H1 (cell line): ENCODE data around the gene SCYL1. TPM values are rescaled to one million over a fixed set of nuclear protein-coding genes. Genes with fewer than 3 reads are reported as not detected.
A peak's percentile ranks its signal among the peaks of the same experiment; 100 is the strongest.

ENCODE experiments used
- CTCF ChIA-PET: fragments of 300-600 bp; sonication (Branson Sonifier 250); formaldehyde crosslinking; loops from one replicate; lab custom pipeline; 2021; ENCODE audit not compliant: partially characterized antibody; lab: Charles Lee
- POLR2A ChIA-PET: fragments of 300-600 bp; sonication (Branson Sonifier 250); formaldehyde crosslinking; loops from one replicate; lab custom pipeline; 2021; ENCODE audit warnings: inconsistent platforms; ENCODE audit not compliant: partially characterized antibody; lab: Charles Lee
- DNase-seq, 2 experiments: peaks; one replicate each; pipeline versions ENCODE4 v3.0.0 to v3.0.0-alpha.2; 2010 to 2022; ENCODE audit warnings: low spot score in 2 of 2, low read depth in 1 of 2, mixed read lengths in 1 of 2
- FAIRE-seq: peaks from 2 replicates; lab custom pipeline; 2011; peaks lifted over from hg19 to GRCh38; lab: Jason Lieb, UNC
- H2AFZ ChIP-seq: 2 replicates; pipeline ENCODE4 v1.8.1; 2012; ENCODE audit warnings: low read length, inconsistent platforms
- H2AK5ac ChIP-seq: 2 replicates; pipeline ENCODE4 v1.6.1; 2013; ENCODE audit warnings: low read depth, low read length
- H2BK120ac ChIP-seq: replicated peaks from 2 replicates; pipeline ENCODE3; 2013; ENCODE audit warnings: low read depth, low read length, inconsistent platforms
- H2BK12ac ChIP-seq: 2 replicates; pipeline ENCODE4 v1.6.1; 2013; ENCODE audit warnings: low read depth, low read length
- H2BK15ac ChIP-seq: 2 replicates; pipeline ENCODE4 v1.6.1; 2013; ENCODE audit warnings: low read length
- H2BK20ac ChIP-seq: 2 replicates; pipeline ENCODE4 v1.6.1; 2013; ENCODE audit warnings: low read length
- H2BK5ac ChIP-seq: 2 replicates; pipeline ENCODE4 v1.6.1; 2013; ENCODE audit warnings: low read depth, low read length
- H3K14ac ChIP-seq: 2 replicates; pipeline ENCODE4 v1.6.1; 2013; ENCODE audit warnings: inconsistent platforms; ENCODE audit not compliant: insufficient read length
- H3K18ac ChIP-seq: 2 replicates; pipeline ENCODE4 v1.6.1; 2013; ENCODE audit warnings: low read length; ENCODE audit errors: extremely low read depth
- H3K23ac ChIP-seq: 2 replicates; pipeline ENCODE4 v1.6.1; 2013; ENCODE audit warnings: inconsistent platforms; ENCODE audit not compliant: insufficient read length
- H3K23me2 ChIP-seq: 2 replicates; pipeline ENCODE4 v1.6.1; 2013; ENCODE audit warnings: low read depth, low read length
- H3K27ac ChIP-seq: 2 replicates; pipeline ENCODE4 v1.6.1; 2011; ENCODE audit warnings: low read depth, low read length, inconsistent platforms
- H3K27me3 ChIP-seq, 4 experiments: replicated peaks in 1 of 4; 1 replicate in 1 of 4; 2 replicates in 3 of 4; pipeline versions ENCODE4 v1.6.1 to v1.8.1; 2011 to 2013; ENCODE audit warnings: low read length in 3 of 4, mild to moderate bottlenecking in 3 of 4, inconsistent platforms in 2 of 4, mixed read lengths in 2 of 4, moderate library complexity in 1 of 4; ENCODE audit not compliant: control insufficient read depth in 3 of 4, insufficient read depth in 3 of 4; ENCODE audit errors: extremely low read depth in 1 of 4
- H3K36me3 ChIP-seq, 4 experiments: 2 replicates each; pipeline versions ENCODE4 v1.6.1 to v1.8.1; 2011 to 2013; ENCODE audit warnings: mild to moderate bottlenecking in 4 of 4, low read length in 3 of 4, moderate library complexity in 2 of 4, control low read depth in 1 of 4, inconsistent platforms in 1 of 4; ENCODE audit not compliant: insufficient read depth in 4 of 4, control insufficient read depth in 2 of 4
- H3K4ac ChIP-seq: replicated peaks from 2 replicates; pipeline ENCODE3; 2013; ENCODE audit warnings: low read length, low read depth, mixed read lengths, inconsistent platforms; ENCODE audit not compliant: insufficient read length
- H3K4me1 ChIP-seq, 4 experiments: replicated peaks in 1 of 4; 1 replicate in 1 of 4; 2 replicates in 3 of 4; pipeline versions ENCODE4 v1.6.1 to v1.8.1; 2011 to 2013; ENCODE audit warnings: low read length in 3 of 4, inconsistent platforms in 2 of 4, mixed read lengths in 1 of 4; ENCODE audit not compliant: insufficient read depth in 4 of 4, control insufficient read depth in 3 of 4
- H3K4me2 ChIP-seq, 2 experiments: 2 replicates each; pipeline versions ENCODE4 v1.6.1 to v1.8.1; 2011 to 2013; ENCODE audit warnings: low read depth in 2 of 2, low read length in 2 of 2, control low read depth in 1 of 2, inconsistent platforms in 1 of 2, mild to moderate bottlenecking in 1 of 2; ENCODE audit not compliant: insufficient read depth in 1 of 2
- H3K4me3 ChIP-seq, 4 experiments: fragments of 200-600, 300-600 bp in 1 of 4; sonication (generic), shearing (Covaris generic), sonication (Bioruptor Twin) in 1 of 4; 2 replicates each; pipeline versions ENCODE4 v1.5.1 to v1.8.1; 2011 to 2016; ENCODE audit warnings: low read length in 4 of 4, low read depth in 3 of 4, control low read depth in 2 of 4, inconsistent platforms in 2 of 4, mild to moderate bottlenecking in 2 of 4, mixed read lengths in 1 of 4, moderate library complexity in 1 of 4; ENCODE audit not compliant: insufficient read depth in 2 of 4; ENCODE audit errors: extremely low read depth in 1 of 4
- H3K56ac ChIP-seq: replicated peaks from 2 replicates; pipeline ENCODE3; 2013; ENCODE audit warnings: low read depth, mild to moderate bottlenecking, mixed read lengths, low read length, inconsistent platforms; ENCODE audit not compliant: insufficient read length
- H3K79me1 ChIP-seq: 2 replicates; pipeline ENCODE4 v1.6.1; 2013; ENCODE audit warnings: low read depth, low read length, control low read depth
- H3K79me2 ChIP-seq, 2 experiments: 2 replicates each; pipeline versions ENCODE4 v1.6.1 to v1.8.1; 2012 to 2013; ENCODE audit warnings: low read length in 2 of 2, mild to moderate bottlenecking in 2 of 2, inconsistent platforms in 1 of 2; ENCODE audit not compliant: insufficient read depth in 2 of 2, control insufficient read depth in 1 of 2
- H3K9ac ChIP-seq, 4 experiments: replicated peaks in 1 of 4; 1 replicate in 1 of 4; 2 replicates in 3 of 4; pipeline versions ENCODE4 v1.6.1 to v1.8.1; 2011 to 2013; ENCODE audit warnings: low read depth in 3 of 4, low read length in 3 of 4, control low read depth in 2 of 4, mild to moderate bottlenecking in 2 of 4, moderate library complexity in 2 of 4, inconsistent platforms in 1 of 4; ENCODE audit errors: extremely low read depth in 1 of 4
- H3K9me3 ChIP-seq, 2 experiments: 2 replicates each; pipeline versions ENCODE4 v1.6.1 to v1.8.1; 2012 to 2013; ENCODE audit warnings: mild to moderate bottlenecking in 2 of 2, moderate library complexity in 2 of 2, control low read depth in 1 of 2, inconsistent platforms in 1 of 2, low read depth in 1 of 2, low read length in 1 of 2, mixed read lengths in 1 of 2; ENCODE audit not compliant: insufficient read depth in 2 of 2
- H4K20me1 ChIP-seq, 2 experiments: replicated peaks in 1 of 2; 2 replicates each; pipeline versions ENCODE3 to v1.8.1; 2011 to 2013; ENCODE audit warnings: inconsistent platforms in 2 of 2, low read length in 2 of 2, mild to moderate bottlenecking in 1 of 2; ENCODE audit not compliant: insufficient read depth in 2 of 2, control insufficient read depth in 1 of 2
- H4K5ac ChIP-seq: 2 replicates; pipeline ENCODE4 v1.6.1; 2013; ENCODE audit warnings: low read length, low read depth, mixed read lengths, inconsistent platforms; ENCODE audit not compliant: insufficient read length
- H4K8ac ChIP-seq: 2 replicates; pipeline ENCODE4 v1.8.0; 2013; ENCODE audit warnings: mild to moderate bottlenecking, moderate library complexity, low read length, inconsistent platforms; ENCODE audit not compliant: insufficient read depth; ENCODE audit errors: extremely low read depth
- H4K91ac ChIP-seq: replicated peaks from 2 replicates; pipeline ENCODE3; 2013; ENCODE audit warnings: low read length, mixed read lengths, inconsistent platforms; ENCODE audit not compliant: insufficient read length
- BRCA1 ChIP-seq: IDR thresholded peaks from 2 replicates; pipeline ENCODE4 v1.6.1; 2012; ENCODE audit warnings: low read depth, low read length, improper control_type of control experiment
- CTBP2 ChIP-seq: IDR thresholded peaks from 2 replicates; pipeline ENCODE4 v1.7.0; 2011; ENCODE audit warnings: borderline replicate concordance, mild to moderate bottlenecking, moderate library complexity, mixed read lengths, low read length; ENCODE audit not compliant: insufficient read depth, insufficient read length
- HDAC2 ChIP-seq, 2 experiments: fragments of 300-600 bp in 1 of 2; sonication (generic) in 1 of 2; IDR thresholded peaks; 2 replicates each; pipeline ENCODE4 v1.6.1; 2011 to 2012; ENCODE audit warnings: low read depth in 2 of 2, low read length in 2 of 2, mild to moderate bottlenecking in 2 of 2, moderate library complexity in 2 of 2, borderline replicate concordance in 1 of 2, inconsistent platforms in 1 of 2
- RAD21 ChIP-seq, 2 experiments: IDR thresholded peaks in 1 of 2; conservative IDR thresholded peaks in 1 of 2; 2 replicates each; pipeline ENCODE4 v1.6.1; 2011; ENCODE audit warnings: low read depth in 2 of 2, low read length in 2 of 2, improper control_type of control experiment in 1 of 2, inconsistent platforms in 1 of 2, mild to moderate bottlenecking in 1 of 2, moderate library complexity in 1 of 2
- SIN3A ChIP-seq, 2 experiments: IDR thresholded peaks in 1 of 2; conservative IDR thresholded peaks in 1 of 2; 2 replicates each; pipeline ENCODE4 v1.6.1; 2011 to 2012; ENCODE audit warnings: low read length in 2 of 2, improper control_type of control experiment in 1 of 2, low read depth in 1 of 2, mild to moderate bottlenecking in 1 of 2
- TEAD4 ChIP-seq: IDR thresholded peaks from 2 replicates; pipeline ENCODE4 v1.6.1; 2012; ENCODE audit warnings: low read depth, low read length, inconsistent platforms, mixed read lengths
- YY1 ChIP-seq: IDR thresholded peaks from 2 replicates; pipeline ENCODE4 v1.6.1; 2011; ENCODE audit warnings: low read depth, mild to moderate bottlenecking, low read length
- WGBS, 2 experiments: shearing (Covaris generic) in 1 of 2; methylation state at CpG; one replicate each; pipeline versions ENCODE4 v1.1.6 to v1.1.7; 2013 to 2015; ENCODE audit warnings: low lambda C conversion rate in 2 of 2, mixed read lengths in 2 of 2, inconsistent platforms in 1 of 2, low coverage in 1 of 2, missing lambda C conversion rate in 1 of 2; ENCODE audit not compliant: insufficient replicate concordance in 2 of 2, insufficient coverage in 1 of 2, insufficient read length in 1 of 2; ENCODE audit errors: extremely low coverage in 1 of 2, missing lambda C conversion rate in 1 of 2; 5-methylcytosine and 5-hydroxymethylcytosine counted together
- polyA plus RNA-seq, 7 experiments: library from polyadenylated mRNA; depleted of rRNA in 3 of 7; stranded (reverse) in 5 of 7; unstranded in 2 of 7; fragments of >200 nt in 5 of 7; fragments of 200-250 nt in 2 of 7; gene quantifications; 1 replicate in 5 of 7; 2 replicates in 1 of 7; 4 replicates in 1 of 7; pipeline versions ENCODE4 v1.2.1 to v1.2.3, GENCODE V29; 2011 to 2013; ENCODE audit warnings: missing spikeins in 2 of 7, mixed read lengths in 2 of 7
- total RNA-seq: library from RNA; stranded (reverse); fragmentation: NEBNext Ultra II Directional; extraction: Animal tissue kit (Norgen Biotek cat#: 25700); gene quantifications from 2 replicates; pipeline ENCODE4 v1.2.1, GENCODE V29; 2021
- TF ChIP-seq, protein P1 (sequence below): IDR thresholded peaks from 2 replicates; pipeline ENCODE4 v1.6.1; 2011; ENCODE audit warnings: low read depth, mild to moderate bottlenecking, low read length; ENCODE audit not compliant: insufficient read depth

SCYL1 gene
- total and polyA plus RNA-seq, 2 of the 8 experiments (the other 6 are each of a cell fraction or from before 2014, with no cell fraction given) = 59.8 to 77.7 TPM

DNA sequence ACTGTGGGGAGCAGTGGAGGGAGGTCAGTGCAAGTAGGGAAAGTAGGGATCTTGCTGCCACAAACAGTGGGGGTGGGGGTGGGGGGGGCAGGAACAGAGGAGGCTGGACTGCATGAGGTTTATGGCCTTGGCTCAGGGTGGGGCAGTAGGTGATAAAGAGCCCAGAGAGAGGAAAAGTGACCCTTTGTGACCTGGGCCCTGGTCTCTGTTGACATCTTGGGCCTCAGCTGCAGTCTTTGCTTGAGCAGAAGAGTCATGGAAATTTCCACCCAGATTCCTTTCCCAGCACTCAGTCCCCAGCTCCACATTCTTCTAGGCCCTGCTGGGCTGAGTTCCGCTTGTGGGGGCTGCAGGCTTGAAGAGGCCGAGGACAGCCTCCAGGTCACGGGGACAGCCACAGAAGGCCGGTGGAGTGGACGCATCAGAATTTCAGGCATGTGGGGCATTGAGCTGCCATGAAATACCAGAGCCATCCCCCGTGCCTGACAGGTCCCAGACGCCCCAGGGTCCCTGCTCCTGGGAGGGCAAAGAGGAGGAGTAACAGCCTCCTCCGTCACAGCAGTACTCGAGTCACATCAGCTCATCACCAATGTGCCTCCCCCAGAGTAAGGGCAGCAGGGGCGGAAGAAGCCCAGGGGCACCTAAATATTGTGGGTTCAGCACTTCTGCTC lies 35.7 kb upstream of the SCYL1 start:
- Histone ChIP-seq H3K18ac (peak overlapping the region; percentile 99), H2AFZ (no peak overlapping the region), H4K8ac (peak overlapping the region; percentile 39; the same call in 1 of the 2 replicates), H3K4me2 (peak overlapping the region; percentile 84 to 86), H3K23me2 (no peaks in the 10 kb centered on the region; the same call in none of the 2 replicates), H2BK12ac (peak overlapping the region; percentile 99), H2AK5ac (peak overlapping the region; percentile 100), H3K9me3 (no peaks in the 10 kb centered on the region), H2BK5ac (peak overlapping the region; percentile 99), H3K4me1 (peaks cover 44 to 62% (median 52%) of the 10 kb centered on the region in 4 experiments), H4K91ac (peak overlapping the region; percentile 94), H4K20me1 (no peaks in the 10 kb centered on the region), H2BK120ac (peak overlapping the region; percentile 98), H3K27me3 (no peaks in the 10 kb centered on the region), H3K4ac (peak overlapping the region; percentile 92), H3K14ac (peak overlapping the region; percentile 54), H3K9ac (peak overlapping the region in 3 of 4 experiments; percentile 77 to 91 (median 87); a peak in 5 of 7 replicates), H2BK20ac (peak overlapping the region; percentile 97; the same call in 1 of the 2 replicates), H3K4me3 (peak overlapping the region in 1 of 4 experiments; percentile 48; a peak in 2 of 8 replicates), H3K79me1 (no peaks in the 10 kb centered on the region; the same call in 1 of the 2 replicates), H4K5ac (peak overlapping the region; percentile 93), H3K79me2 (no peaks in the 10 kb centered on the region), H2BK15ac (peak overlapping the region; percentile 83), H3K56ac (peak overlapping the region; percentile 79), H3K27ac (peak overlapping the region; percentile 96), H3K36me3 (no peaks in the 10 kb centered on the region), H3K23ac (no peak overlapping the region)
- ChIA-PET POLR2A (interaction anchor here (0.8 to 29.8 kb wide), 10 partner anchors 19 to 133 kb away, joined by 3 to 1569 read pairs (median 4); partner anchors contain the start of genes MALAT1 and NEAT1), CTCF (interaction anchor here (0.6 to 29.0 kb wide), 9 partner anchors 9 to 174 kb away, joined by 3 to 809 read pairs (median 4); partner anchors contain the start of genes CDC42EP2 and MALAT1)
- DNase-seq (peak in 1 of 2 experiments; percentile 75), FAIRE-seq (no peak)
- 35% methylated on average over 10 of the region's 10 CpGs; no CpG with 5 or more reads in 1 of the 2 experiments for WGBS, 2 experiments
- TF ChIP-seq HDAC2 (IDR thresholded peaks at IDR 0.05; ENCODE audit: borderline replicate concordance in 1 of 2, low read depth in 2 of 2, low read length in 2 of 2) = 0 out of 4 replicates have a peak, but pooled peaks of 1 of the 2 experiments have one; percentile 63
- no peak for TF ChIP-seq BRCA1
- 0 out of 2 replicates have a peak, but pooled peaks have one; percentile 45 for TF ChIP-seq YY1
- peak in 1 of 2 experiments; percentile 73; a peak in 1 of 4 replicates for TF ChIP-seq SIN3A (conservative IDR thresholded peaks at IDR 0.05 in 1 of 2, IDR thresholded peaks at IDR 0.05 in 1 of 2; ENCODE audit: low read depth in 1 of 2, low read length in 2 of 2)
- TF ChIP-seq RAD21 (IDR thresholded peaks at IDR 0.05 in 1 of 2, conservative IDR thresholded peaks at IDR 0.05 in 1 of 2; ENCODE audit: low read depth in 2 of 2, low read length in 2 of 2) = peak in 1 of 2 experiments; percentile 8; a peak in 1 of 4 replicates
- TF ChIP-seq, protein P1, sequence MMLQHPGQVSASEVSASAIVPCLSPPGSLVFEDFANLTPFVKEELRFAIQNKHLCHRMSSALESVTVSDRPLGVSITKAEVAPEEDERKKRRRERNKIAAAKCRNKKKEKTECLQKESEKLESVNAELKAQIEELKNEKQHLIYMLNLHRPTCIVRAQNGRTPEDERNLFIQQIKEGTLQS = no peak
- TF ChIP-seq TEAD4 = peak; percentile 90
- TF ChIP-seq CTBP2 = peak; percentile 29
